Right forelimb (tissue), 1 donor: ENCODE data around the gene BDNF.
"Not testable (repeated sequence)": the region's sequence is repeated elsewhere in the genome, so short reads cannot be mapped to it uniquely, and the experiment has no call there.

Source experiments
- DNase-seq: peaks from one replicate; pipeline ENCODE4 v3.0.0-alpha.2; 2018

Gene BDNF

GRCh38 chr11:27663326-27663725 is 36.9 kb downstream of the BDNF start:
- no peak for DNase-seq

- no peak for DNase-seq
These were observed 40.1 kb downstream of the BDNF start for GRCh38 chr11:27660171-27660570.

DNA sequence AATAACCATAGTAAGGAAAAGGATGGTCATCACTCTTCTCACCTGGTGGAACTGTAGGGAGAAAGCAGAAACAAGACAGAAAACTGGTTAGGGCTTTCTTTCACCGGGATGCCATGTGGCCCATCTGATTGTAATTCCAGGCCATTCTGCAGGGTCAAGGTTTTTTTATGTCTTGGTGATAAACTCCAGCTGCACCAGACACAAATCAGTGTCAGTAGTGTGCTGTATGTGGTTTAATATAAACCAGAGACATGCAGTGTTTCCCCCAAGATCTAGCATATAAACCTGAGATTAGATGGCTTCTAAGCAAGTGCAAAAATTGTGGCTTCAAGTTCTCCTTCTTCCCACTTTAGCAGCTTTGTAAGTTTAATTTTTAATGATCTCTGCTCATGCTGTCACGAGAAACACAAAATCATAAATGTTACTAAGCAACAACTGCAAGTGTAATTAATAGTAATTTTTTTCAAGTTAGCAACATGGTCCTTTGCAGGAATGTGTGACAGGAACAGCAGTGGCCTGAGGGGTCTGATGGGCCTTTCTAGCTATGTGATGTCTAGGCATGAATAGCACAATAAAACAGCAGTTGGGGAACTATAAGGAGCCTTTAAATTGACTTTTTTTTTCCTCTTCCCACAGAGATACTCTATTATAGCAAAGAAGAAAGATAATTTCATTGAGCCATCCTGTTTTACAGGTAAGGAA is 41.6 kb downstream of the BDNF start:
- DNase-seq: no peak

DNA sequence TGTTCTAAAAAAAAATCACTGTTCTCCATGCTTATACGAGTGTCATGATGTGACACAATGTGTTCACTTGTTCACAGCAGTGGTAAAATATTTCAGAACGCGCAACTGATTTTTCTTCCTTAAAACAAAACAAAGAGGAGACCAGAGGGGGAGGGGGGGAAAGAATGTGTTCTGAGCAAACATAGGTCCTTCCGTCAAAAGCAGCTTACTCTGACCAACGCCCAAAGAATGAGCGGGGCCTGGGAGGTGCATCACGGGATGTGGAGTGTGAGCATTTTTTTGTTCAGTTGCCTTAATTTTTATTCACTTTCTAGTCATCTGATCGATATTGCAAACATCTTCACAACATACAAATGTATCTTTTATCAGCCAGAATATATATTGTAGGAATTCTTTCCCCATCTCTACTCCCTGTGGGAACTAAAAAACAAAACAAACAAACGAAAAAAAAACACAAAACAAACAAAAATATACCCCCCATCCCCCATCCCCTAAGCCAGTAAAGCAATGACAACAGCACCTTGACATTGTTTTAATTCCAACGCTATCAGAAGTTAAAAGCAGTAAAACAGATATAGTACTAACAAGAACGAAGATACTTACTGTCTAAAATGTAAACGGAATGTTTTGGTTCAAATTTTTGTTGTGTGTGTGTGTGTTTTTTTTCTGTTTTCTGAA is 43.3 kb downstream of the BDNF start:
- DNase-seq: no peak

DNA sequence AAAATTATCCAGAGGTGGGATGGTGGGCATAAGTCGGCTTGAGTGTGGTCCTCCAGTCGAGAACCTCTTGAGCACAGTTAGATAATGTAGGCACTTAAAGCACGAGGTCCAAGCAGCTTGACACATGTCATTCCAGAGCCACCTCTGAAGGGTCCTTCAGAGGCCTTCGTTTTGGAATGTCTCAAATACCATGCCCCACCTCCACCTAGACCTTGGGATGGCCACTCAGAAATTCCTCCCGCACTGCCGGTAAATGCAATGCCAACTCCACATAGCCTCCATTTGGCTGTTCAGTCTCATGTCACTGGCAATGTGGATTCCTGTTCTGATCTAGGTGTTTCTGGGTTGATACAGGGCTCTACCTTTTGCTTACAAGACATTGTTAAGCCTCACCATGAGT is 43.9 kb downstream of the BDNF start:
- no peak for DNase-seq

GRCh38 chr11:27653990-27654758 is 46.1 kb downstream of the BDNF start:
- DNase-seq: no peak

GRCh38 chr11:27651711-27652110 is 48.5 kb downstream of the BDNF start:
- no peak for DNase-seq

- no peak for DNase-seq
These were observed 49.3 kb downstream of the BDNF start for GRCh38 chr11:27650988-27651387.

DNA sequence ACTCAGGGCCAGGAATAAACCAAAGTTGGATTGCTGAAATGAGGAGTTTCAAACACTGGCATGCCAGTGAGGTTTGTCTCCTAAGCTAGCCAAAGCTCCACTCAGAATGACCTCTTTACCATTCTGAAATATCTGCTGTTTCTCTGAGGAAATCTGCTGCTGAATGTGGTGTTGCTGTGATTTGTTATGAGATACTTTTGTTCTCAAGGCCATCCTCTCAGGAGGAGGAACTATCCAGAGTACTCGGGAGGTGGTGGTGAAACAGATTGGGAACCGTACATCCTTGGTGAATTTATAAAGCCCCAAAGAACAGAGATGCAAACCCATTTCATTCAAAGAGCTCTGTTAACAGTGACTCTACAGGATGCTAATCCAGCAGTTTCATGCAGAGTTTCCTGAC is 50.5 kb downstream of the BDNF start:
- DNase-seq: no peak

- DNase-seq: no peak
These were observed 51.4 kb downstream of the BDNF start for GRCh38 chr11:27648840-27649239.

- no peak for DNase-seq
These were observed 54.0 kb downstream of the BDNF start for GRCh38 chr11:27646051-27646818.

DNA sequence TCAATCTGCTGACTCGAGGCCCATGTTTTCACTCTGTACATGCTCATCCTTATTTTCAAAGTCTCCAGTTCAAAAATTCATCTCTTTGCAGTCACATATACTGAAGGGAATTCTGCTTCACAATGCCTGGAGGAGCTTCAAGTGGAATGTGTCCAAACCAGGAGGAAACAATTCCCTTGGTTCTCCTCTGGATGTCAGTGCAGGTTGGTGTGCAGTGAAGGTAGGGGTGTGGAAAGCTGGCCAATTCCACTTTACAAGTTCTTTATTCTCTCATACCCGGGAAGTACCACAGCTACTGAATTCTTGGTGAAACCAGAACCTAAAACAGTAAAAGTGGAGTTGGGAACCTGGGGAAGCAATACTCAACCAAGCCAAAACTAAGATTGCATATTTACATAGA is 57.3 kb downstream of the BDNF start:
- DNase-seq: no peak

DNA sequence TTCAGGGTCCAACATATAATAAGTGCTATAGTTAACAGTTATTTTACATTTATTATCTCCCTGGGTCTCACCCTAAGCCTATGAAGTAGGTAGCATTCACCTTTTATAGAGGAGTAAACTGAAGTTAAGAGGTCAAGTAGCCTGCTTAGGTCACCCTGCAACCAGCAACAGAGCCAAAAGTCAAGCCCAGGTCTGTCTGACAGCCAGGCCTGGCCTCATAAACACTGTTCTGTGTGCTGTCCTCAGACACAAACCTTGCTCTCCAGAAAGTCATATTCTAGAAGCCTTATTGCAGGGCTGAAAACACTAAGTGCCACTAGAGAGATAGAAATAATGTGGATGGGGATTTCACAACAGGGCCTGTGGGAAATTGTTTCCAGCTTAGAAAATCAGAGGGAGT is 59.3 kb downstream of the BDNF start:
- DNase-seq: no peak

- DNase-seq: no peak
These were observed 64.7 kb downstream of the BDNF start for GRCh38 chr11:27635567-27636037.

DNA sequence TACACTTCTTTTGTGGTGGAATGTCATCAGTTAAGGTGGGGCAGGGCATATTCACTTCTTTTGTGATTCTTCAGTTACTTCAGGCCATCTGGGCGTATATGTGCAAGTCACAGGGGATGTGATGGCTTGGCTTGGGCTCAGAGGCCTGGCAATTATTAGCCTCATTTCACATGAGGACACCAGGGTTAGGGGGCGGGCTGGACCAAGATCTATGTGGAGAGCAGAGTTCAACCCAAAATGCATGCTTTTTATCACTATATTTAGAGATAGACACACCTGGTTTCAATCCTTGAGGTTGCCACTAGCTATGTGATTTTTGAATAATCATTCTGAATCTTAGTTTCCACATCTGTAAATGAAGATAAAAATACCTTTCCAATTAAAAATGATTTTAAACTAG is 65.5 kb downstream of the BDNF start:
- not testable (repeated sequence) for DNase-seq

DNA sequence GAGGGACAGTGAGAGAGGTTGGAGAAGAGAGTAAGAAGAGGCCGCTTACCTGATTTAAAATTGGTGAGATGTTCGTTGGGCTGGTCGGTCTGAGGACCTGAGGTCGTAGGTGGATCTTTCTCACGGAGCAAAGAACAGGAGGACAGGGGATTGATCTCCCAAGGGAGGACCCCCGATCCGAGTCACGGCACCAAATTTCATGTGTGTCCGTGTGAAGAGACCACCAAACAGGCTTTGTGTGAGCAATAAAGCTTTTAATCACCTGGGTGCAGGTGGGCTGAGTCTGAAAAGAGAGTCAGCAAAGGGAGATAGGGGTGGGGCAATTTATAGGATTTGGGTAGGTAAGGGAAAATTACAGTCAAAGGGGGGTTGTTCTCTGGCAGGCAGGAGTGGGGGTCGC is 66.0 kb downstream of the BDNF start:
- DNase-seq: not testable (repeated sequence)

DNA sequence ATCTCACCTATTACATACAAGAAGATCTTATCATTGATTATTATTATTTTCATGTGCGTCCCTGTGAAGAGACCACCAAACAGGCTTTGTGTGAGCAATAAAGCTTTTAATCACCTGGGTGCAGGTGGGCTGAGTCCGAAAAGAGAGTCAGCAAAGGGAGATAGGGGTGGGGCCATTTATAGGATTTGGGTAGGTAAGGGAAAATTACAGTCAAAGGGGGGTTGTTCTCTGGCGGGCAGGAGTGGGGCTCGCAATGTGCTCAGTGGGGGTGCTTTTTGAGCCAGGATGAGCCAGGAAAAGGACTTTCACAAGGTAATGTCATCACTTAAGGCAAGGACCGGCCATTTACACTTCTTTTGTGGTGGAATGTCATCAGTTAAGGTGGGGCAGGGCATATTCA is 71.2 kb downstream of the BDNF start:
- DNase-seq: not testable (repeated sequence)

DNA sequence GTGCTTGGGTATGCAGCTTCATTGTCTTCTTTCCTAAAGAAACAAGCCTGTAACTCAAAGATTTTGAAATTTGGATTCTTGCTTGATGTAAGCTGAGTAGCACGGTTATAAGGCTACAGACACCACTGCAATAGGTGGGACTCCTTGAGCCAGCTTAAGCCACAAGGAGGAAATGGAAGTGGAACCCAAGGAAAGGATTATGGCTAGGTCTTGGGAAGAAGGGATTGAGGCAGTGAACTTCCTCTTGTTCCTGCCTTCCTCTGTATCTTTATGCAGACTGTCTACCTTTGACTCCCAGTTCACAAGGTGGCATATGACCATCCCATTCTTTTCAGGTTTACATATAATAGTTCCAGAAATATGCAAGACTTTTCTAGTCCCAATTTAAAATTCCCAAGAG is 72.3 kb downstream of the BDNF start:
- no peak for DNase-seq

DNA sequence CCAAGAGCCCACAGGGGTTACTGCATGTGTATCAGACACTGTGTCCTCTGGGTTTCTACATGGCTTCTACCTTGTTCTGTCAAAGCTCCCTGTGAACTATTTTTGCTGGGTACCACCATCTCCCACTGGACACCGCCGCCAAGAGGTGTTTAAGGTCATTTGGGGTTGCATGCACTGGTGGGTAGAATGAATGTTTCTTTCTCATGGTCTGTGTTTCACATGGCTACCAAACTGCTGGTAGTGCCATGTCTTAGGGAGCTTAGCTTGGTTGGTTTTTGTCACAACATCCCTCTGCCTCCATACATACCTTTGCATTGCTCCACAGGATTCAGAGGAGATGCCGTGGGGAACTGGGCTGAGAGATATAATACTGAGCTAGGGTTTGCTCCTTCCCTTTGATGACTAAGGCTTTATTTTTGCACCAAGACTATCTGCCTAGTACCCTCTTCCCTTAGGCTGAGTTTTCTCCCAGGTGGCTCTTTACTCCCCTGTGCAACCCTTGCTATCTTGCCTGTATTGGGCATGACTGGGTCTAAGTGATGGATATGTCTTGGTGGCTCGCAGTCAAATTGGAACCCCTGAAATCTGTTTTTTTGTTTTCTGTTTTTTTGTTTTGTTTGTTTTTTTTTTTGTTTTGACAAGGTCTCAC is 73.2 kb downstream of the BDNF start:
- DNase-seq: no peak

GRCh38 chr11:27626269-27626937 is 73.9 kb downstream of the BDNF start:
- no peak for DNase-seq

GRCh38 chr11:27625347-27625912 is 74.8 kb downstream of the BDNF start:
- no peak for DNase-seq
